Measurements from ENCODE around the gene SSH2.
"Not testable (repeated sequence)": the region's sequence is repeated elsewhere in the genome, so short reads cannot be mapped to it uniquely, and the experiment has no call there.

SSH2 gene

GRCh38 chr17:29659155-29659554 is 270.9 kb downstream of the SSH2 start:
- no peak overlapping the region for H3K4me3 ChIP-seq (replicated peaks; ENCODE audit: low read depth, low read length)
- no peak for DNase-seq (ENCODE audit: low read depth)
- no peak for TF ChIP-seq CTCF (IDR thresholded peaks at IDR 0.05; ENCODE audit: low read length, missing control alignments)

GRCh38 chr17:29655323-29655722 is 274.7 kb downstream of the SSH2 start:
- no peak for TF ChIP-seq CTCF (IDR thresholded peaks at IDR 0.05; ENCODE audit: low read length, missing control alignments)
- no peak for DNase-seq (ENCODE audit: low read depth)
- no peak overlapping the region for H3K4me3 ChIP-seq (replicated peaks; ENCODE audit: low read depth, low read length)

- H3K4me3 ChIP-seq (replicated peaks; ENCODE audit: low read depth, low read length) = no peak overlapping the region
- DNase-seq (ENCODE audit: low read depth) = peak; percentile 46
- no peak for TF ChIP-seq CTCF (IDR thresholded peaks at IDR 0.05; ENCODE audit: low read length, missing control alignments)
These were observed 275.9 kb downstream of the SSH2 start for GRCh38 chr17:29653995-29654714.

- no peak overlapping the region for H3K4me3 ChIP-seq (replicated peaks; ENCODE audit: low read depth, low read length)
- TF ChIP-seq CTCF (IDR thresholded peaks at IDR 0.05; ENCODE audit: low read length, missing control alignments) = no peak
- no peak for DNase-seq (ENCODE audit: low read depth)
These were observed 277.1 kb downstream of the SSH2 start for GRCh38 chr17:29652976-29653375.

GRCh38 chr17:29651913-29652312 is 278.1 kb downstream of the SSH2 start:
- not testable (repeated sequence) for H3K4me3 ChIP-seq (replicated peaks; ENCODE audit: low read depth, low read length); DNase-seq (ENCODE audit: low read depth)

- DNase-seq (ENCODE audit: low read depth) = no peak
- H3K4me3 ChIP-seq (replicated peaks; ENCODE audit: low read depth, low read length) = no peak overlapping the region
- TF ChIP-seq CTCF (IDR thresholded peaks at IDR 0.05; ENCODE audit: low read length, missing control alignments) = no peak
These were observed 279.6 kb downstream of the SSH2 start for GRCh38 chr17:29650396-29650795.

GRCh38 chr17:29649359-29649758 is 280.7 kb downstream of the SSH2 start:
- H3K4me3 ChIP-seq (replicated peaks; ENCODE audit: low read depth, low read length) = no peak overlapping the region
- TF ChIP-seq CTCF (IDR thresholded peaks at IDR 0.05; ENCODE audit: low read length, missing control alignments) = no peak
- no peak for DNase-seq (ENCODE audit: low read depth)

All from fibroblast of pulmonary artery (primary cell).